Peyer's patch (tissue), 4 donors: ENCODE measurements around the gene CTDSPL. TPM values are rescaled to one million over a fixed set of nuclear protein-coding genes. Genes with fewer than 3 reads are reported as not detected.
A peak's percentile ranks its signal among the peaks of the same experiment; 100 is the strongest.

ENCODE experiments used
- DNase-seq, 3 donors: peaks; one replicate each; pipeline ENCODE4 v3.0.0-alpha.2; 2017 to 2019
- H3K27ac ChIP-seq, 4 donors: fragments of 200-600 bp; sonication (generic); one replicate each; pipeline ENCODE4 v1.5.1; 2016 to 2019
- H3K27me3 ChIP-seq, 2 donors: fragments of 200-600 bp; sonication (generic); one replicate each; pipeline ENCODE4 v1.5.1; 2019
- H3K36me3 ChIP-seq, 3 donors: fragments of 200-600 bp; sonication (generic); one replicate each; pipeline ENCODE4 v1.5.1; 2016 to 2019
- H3K4me1 ChIP-seq, 4 donors: fragments of 200-600 bp; sonication (generic); one replicate each; pipeline ENCODE4 v1.5.1; 2016 to 2019
- H3K4me3 ChIP-seq, 4 donors: fragments of 200-600 bp; sonication (generic); 1 replicate in 3 of 4; 2 replicates in 1 of 4; pipeline ENCODE4 v1.5.1; 2016 to 2019; ENCODE audit warnings: mild to moderate bottlenecking in 1 of 4
- H3K9me3 ChIP-seq, 4 donors: fragments of 200-600 bp; sonication (generic); one replicate each; pipeline ENCODE4 v1.5.1; 2016 to 2019; ENCODE audit warnings: mild to moderate bottlenecking in 1 of 4
- CTCF ChIP-seq, 6 experiments: fragments of 450-650 bp in 4 of 6; fragments of 200-600 bp in 2 of 6; sonication (generic) in 1 of 6; IDR thresholded peaks; one replicate each; pipeline ENCODE4 v1.5.1; 2017 to 2019; ENCODE audit warnings: antibody characterized with exemption in 6 of 6, mild to moderate bottlenecking in 3 of 6, moderate library complexity in 1 of 6
- POLR2A ChIP-seq, 2 donors: fragments of 450-650 bp; IDR thresholded peaks; one replicate each; pipeline ENCODE4 v1.5.1; 2017; ENCODE audit warnings: antibody characterized with exemption in 2 of 2, mild to moderate bottlenecking in 2 of 2, moderate library complexity in 2 of 2
- total RNA-seq, 4 donors: library from RNA; depleted of rRNA; stranded (reverse); fragments of >200 nt; gene quantifications; one replicate each; pipeline ENCODE4 v1.1.0, GENCODE V29; 2016

Gene CTDSPL
- total RNA-seq, 4 donors from 2014 or later, result 36.3 to 42.3 (median 38.4) TPM

- TF ChIP-seq POLR2A (IDR thresholded peaks at IDR 0.05) (no peak), CTCF (IDR thresholded peaks at IDR 0.05) (no peak)
- Histone ChIP-seq H3K27me3 (no peaks in the 10 kb centered on the region), H3K4me3 (no peak overlapping the region), H3K36me3 (peaks cover 0 to 42% (median 0%) of the 10 kb centered on the region in 3 donors), H3K27ac (peak overlapping the region in 1 of 4 donors; percentile 75), H3K4me1 (no peaks in the 10 kb centered on the region), H3K9me3 (peaks cover 0 to 6% (median 0%) of the 10 kb centered on the region in 4 donors)
- DNase-seq, result peak in 1 of 3 donors; percentile 37
These were observed 154.7 kb downstream of the CTDSPL start for GRCh38 chr3:38016410-38016809.

GRCh38 chr3:38016847-38017444 lies 155.3 kb downstream of the CTDSPL start:
- Histone ChIP-seq H3K9me3 (peaks cover 0 to 6% (median 0%) of the 10 kb centered on the region in 4 donors), H3K4me3 (no peak overlapping the region), H3K36me3 (peaks cover 0 to 42% (median 0%) of the 10 kb centered on the region in 3 donors), H3K27ac (no peak overlapping the region), H3K4me1 (no peaks in the 10 kb centered on the region), H3K27me3 (no peaks in the 10 kb centered on the region)
- DNase-seq, result no peak
- TF ChIP-seq POLR2A (IDR thresholded peaks at IDR 0.05) (no peak), CTCF (IDR thresholded peaks at IDR 0.05) (no peak)

GRCh38 chr3:38017445-38018295 lies 156.0 kb downstream of the CTDSPL start:
- Histone ChIP-seq H3K9me3 (peaks cover 0 to 6% (median 0%) of the 10 kb centered on the region in 4 donors), H3K4me1 (no peaks in the 10 kb centered on the region), H3K4me3 (no peak overlapping the region), H3K36me3 (peaks cover 0 to 42% (median 0%) of the 10 kb centered on the region in 3 donors), H3K27ac (no peak overlapping the region), H3K27me3 (no peaks in the 10 kb centered on the region)
- DNase-seq, result peak in 1 of 3 donors; percentile 36
- TF ChIP-seq CTCF (IDR thresholded peaks at IDR 0.05) (no peak), POLR2A (IDR thresholded peaks at IDR 0.05) (no peak)

- no peak overlapping the region for H3K27ac ChIP-seq
- TF ChIP-seq CTCF (IDR thresholded peaks at IDR 0.05) (no peak), POLR2A (IDR thresholded peaks at IDR 0.05) (no peak)
- DNase-seq, result peak in 1 of 3 donors; percentile 39
- no peak overlapping the region for H3K4me3 ChIP-seq
- no peaks in the 10 kb centered on the region for H3K27me3 ChIP-seq
- H3K4me1 ChIP-seq, result peaks cover 0 to 9% (median 0%) of the 10 kb centered on the region in 4 donors
- H3K36me3 ChIP-seq, result peaks cover 0 to 42% (median 0%) of the 10 kb centered on the region in 3 donors
- peaks cover 0 to 6% (median 0%) of the 10 kb centered on the region in 4 donors for H3K9me3 ChIP-seq
These were observed 156.9 kb downstream of the CTDSPL start for GRCh38 chr3:38018296-38019266.
